ENCODE results near the gene CUL7.

CUL7 gene

GRCh38 chr6:43077333-43077809 is 23.7 kb upstream of the CUL7 start:
- no peak for DNase-seq (ENCODE audit: low read depth in 2 of 3, low spot score in 1 of 3)

GRCh38 chr6:43076464-43077332 is 23.0 kb upstream of the CUL7 start:
- no peak for DNase-seq (ENCODE audit: low read depth in 2 of 3, low spot score in 1 of 3)

- peak in 1 of 3 donors; percentile 9 for DNase-seq (ENCODE audit: low read depth in 2 of 3, low spot score in 1 of 3)
These were observed 22.2 kb upstream of the CUL7 start, which contains the start of gene PTK7 for GRCh38 chr6:43075670-43076463. TSS of gene PTK7 (plus strand) at chr6:43076314. CDS start at chr6:43076489, 175 bp downstream.

GRCh38 chr6:43074847-43075669 is 21.4 kb upstream of the CUL7 start:
- no peak for DNase-seq (ENCODE audit: low read depth in 2 of 3, low spot score in 1 of 3)

GRCh38 chr6:43070028-43070632 is 16.5 kb upstream of the CUL7 start:
- DNase-seq (ENCODE audit: low read depth in 2 of 3, low spot score in 1 of 3) = no peak

GRCh38 chr6:43062818-43063217 is 9.2 kb upstream of the CUL7 start:
- no peak for DNase-seq (ENCODE audit: low read depth in 2 of 3, low spot score in 1 of 3)

- DNase-seq (ENCODE audit: low read depth in 2 of 3, low spot score in 1 of 3) = no peak
These were observed 8.2 kb upstream of the CUL7 start for GRCh38 chr6:43061861-43062260.

GRCh38 chr6:43060755-43061633 is 7.3 kb upstream of the CUL7 start:
- DNase-seq (ENCODE audit: low read depth in 2 of 3, low spot score in 1 of 3) = no peak

GRCh38 chr6:43060034-43060754 is 6.5 kb upstream of the CUL7 start:
- DNase-seq (ENCODE audit: low read depth in 2 of 3, low spot score in 1 of 3) = no peak

- DNase-seq (ENCODE audit: low read depth in 2 of 3, low spot score in 1 of 3) = peak; percentile 96 to 97 (median 97)
These were observed 5.8 kb upstream of the CUL7 start, which contains the start of the genes KLC4 and MRPL2 for GRCh38 chr6:43059168-43060033. TSS of gene KLC4 (plus strand) at chr6:43059631. CDS start at chr6:43061336, 1,705 bp downstream. TSS of gene MRPL2 (minus strand) at chr6:43059434. CDS start at chr6:43059381, 53 bp downstream.

- DNase-seq (ENCODE audit: low read depth in 2 of 3, low spot score in 1 of 3) = no peak
These were observed 4.9 kb upstream of the CUL7 start for GRCh38 chr6:43058531-43058930.

GRCh38 chr6:43055966-43056365 is 2.3 kb upstream of the CUL7 start:
- no peak for DNase-seq (ENCODE audit: low read depth in 2 of 3, low spot score in 1 of 3)

- DNase-seq (ENCODE audit: low read depth in 2 of 3, low spot score in 1 of 3) = no peak
These were observed 724 bp upstream of the CUL7 start for GRCh38 chr6:43054206-43054943.

GRCh38 chr6:43052842-43053544 is 658 bp downstream of the CUL7 start:
- peak in 1 of 3 donors; percentile 8 for DNase-seq (ENCODE audit: low read depth in 2 of 3, low spot score in 1 of 3)

GRCh38 chr6:43052225-43052841 is 1.3 kb downstream of the CUL7 start:
- DNase-seq (ENCODE audit: low read depth in 2 of 3, low spot score in 1 of 3) = no peak

- no peak for DNase-seq (ENCODE audit: low read depth in 2 of 3, low spot score in 1 of 3)
These were observed 2.7 kb downstream of the CUL7 start for GRCh38 chr6:43050981-43051380.

Data from stimulated activated CD4-positive, alpha-beta T cell treated with anti-CD3 and anti-CD28 coated beads, Interleukin-12 subunit alpha, Interleukin-12 subunit beta, amount 100 ng/mL, for 48 hours (primary cell).